ENCODE data around the gene FBXW8.

The FBXW8 gene

DNA sequence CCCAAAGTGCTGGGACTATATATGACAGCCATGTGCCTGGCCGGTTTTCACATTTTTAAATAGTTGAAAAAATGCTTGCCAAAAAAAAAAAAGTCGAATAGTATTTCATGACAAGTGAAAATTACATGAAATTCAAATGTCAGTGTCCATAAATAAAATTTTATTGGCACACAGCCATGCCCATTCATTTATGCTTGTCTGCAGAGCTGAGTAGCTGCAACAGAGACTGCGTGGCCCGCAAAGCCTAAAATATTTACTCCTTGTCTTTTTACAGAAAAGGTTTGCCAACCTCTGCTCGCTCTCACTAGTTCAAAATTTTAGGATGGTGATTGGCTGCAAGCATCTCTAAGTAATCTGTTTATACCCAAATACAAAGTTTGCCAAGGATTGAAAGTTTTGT is 139.3 kb downstream of the FBXW8 start:
- no peak for ATAC-seq
- TF ChIP-seq, protein P1, sequence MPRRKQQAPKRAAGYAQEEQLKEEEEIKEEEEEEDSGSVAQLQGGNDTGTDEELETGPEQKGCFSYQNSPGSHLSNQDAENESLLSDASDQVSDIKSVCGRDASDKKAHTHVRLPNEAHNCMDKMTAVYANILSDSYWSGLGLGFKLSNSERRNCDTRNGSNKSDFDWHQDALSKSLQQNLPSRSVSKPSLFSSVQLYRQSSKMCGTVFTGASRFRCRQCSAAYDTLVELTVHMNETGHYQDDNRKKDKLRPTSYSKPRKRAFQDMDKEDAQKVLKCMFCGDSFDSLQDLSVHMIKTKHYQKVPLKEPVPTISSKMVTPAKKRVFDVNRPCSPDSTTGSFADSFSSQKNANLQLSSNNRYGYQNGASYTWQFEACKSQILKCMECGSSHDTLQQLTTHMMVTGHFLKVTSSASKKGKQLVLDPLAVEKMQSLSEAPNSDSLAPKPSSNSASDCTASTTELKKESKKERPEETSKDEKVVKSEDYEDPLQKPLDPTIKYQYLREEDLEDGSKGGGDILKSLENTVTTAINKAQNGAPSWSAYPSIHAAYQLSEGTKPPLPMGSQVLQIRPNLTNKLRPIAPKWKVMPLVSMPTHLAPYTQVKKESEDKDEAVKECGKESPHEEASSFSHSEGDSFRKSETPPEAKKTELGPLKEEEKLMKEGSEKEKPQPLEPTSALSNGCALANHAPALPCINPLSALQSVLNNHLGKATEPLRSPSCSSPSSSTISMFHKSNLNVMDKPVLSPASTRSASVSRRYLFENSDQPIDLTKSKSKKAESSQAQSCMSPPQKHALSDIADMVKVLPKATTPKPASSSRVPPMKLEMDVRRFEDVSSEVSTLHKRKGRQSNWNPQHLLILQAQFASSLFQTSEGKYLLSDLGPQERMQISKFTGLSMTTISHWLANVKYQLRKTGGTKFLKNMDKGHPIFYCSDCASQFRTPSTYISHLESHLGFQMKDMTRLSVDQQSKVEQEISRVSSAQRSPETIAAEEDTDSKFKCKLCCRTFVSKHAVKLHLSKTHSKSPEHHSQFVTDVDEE (CRISPR knock-in tag; IDR thresholded peaks at IDR 0.05) = no peak
- no peak for TF ChIP-seq BACH2 (CRISPR knock-in tag; IDR thresholded peaks at IDR 0.05; ENCODE audit: borderline replicate concordance)
- no peak for TF ChIP-seq TOX (CRISPR knock-in tag; IDR thresholded peaks at IDR 0.05; ENCODE audit: borderline replicate concordance)
- TF ChIP-seq, protein P2, sequence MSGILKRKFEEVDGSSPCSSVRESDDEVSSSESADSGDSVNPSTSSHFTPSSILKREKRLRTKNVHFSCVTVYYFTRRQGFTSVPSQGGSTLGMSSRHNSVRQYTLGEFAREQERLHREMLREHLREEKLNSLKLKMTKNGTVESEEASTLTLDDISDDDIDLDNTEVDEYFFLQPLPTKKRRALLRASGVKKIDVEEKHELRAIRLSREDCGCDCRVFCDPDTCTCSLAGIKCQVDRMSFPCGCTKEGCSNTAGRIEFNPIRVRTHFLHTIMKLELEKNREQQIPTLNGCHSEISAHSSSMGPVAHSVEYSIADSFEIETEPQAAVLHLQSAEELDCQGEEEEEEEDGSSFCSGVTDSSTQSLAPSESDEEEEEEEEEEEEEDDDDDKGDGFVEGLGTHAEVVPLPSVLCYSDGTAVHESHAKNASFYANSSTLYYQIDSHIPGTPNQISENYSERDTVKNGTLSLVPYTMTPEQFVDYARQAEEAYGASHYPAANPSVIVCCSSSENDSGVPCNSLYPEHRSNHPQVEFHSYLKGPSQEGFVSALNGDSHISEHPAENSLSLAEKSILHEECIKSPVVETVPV (CRISPR knock-in tag; IDR thresholded peaks at IDR 0.05) = no peak
- TF ChIP-seq, protein P3, sequence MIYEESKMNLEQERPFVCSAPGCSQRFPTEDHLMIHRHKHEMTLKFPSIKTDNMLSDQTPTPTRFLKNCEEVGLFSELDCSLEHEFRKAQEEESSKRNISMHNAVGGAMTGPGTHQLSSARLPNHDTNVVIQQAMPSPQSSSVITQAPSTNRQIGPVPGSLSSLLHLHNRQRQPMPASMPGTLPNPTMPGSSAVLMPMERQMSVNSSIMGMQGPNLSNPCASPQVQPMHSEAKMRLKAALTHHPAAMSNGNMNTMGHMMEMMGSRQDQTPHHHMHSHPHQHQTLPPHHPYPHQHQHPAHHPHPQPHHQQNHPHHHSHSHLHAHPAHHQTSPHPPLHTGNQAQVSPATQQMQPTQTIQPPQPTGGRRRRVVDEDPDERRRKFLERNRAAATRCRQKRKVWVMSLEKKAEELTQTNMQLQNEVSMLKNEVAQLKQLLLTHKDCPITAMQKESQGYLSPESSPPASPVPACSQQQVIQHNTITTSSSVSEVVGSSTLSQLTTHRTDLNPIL (CRISPR knock-in tag; IDR thresholded peaks at IDR 0.05; ENCODE audit: low read depth) = no peak
- TF ChIP-seq OSR1 (CRISPR knock-in tag; IDR thresholded peaks at IDR 0.05) = no peak
- TF ChIP-seq ISL1 (CRISPR knock-in tag; IDR thresholded peaks at IDR 0.05) = no peak
- no peak for TF ChIP-seq ZNF70 (CRISPR knock-in tag; IDR thresholded peaks at IDR 0.05)
- TF ChIP-seq RARB (CRISPR knock-in tag; IDR thresholded peaks at IDR 0.05) = no peak

DNA sequence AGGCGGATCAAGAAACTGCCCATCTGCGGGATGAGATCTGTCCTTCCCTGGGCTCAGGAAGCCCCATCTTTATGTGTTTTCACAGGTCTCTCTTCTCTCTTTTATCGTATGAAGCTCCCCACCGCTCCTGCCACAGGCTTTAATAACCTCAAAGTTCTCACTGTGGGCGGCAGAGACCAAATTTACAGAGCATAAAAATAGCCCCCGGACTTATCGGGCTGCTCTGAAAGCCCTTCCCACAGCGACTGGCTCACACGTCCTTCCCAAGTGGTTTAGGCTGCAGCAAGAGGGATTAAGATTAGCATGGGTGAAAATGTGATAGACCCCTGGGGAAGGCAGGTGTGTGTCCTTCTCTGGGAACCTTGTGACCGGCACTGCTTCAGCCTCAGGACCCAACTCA is 140.6 kb downstream of the FBXW8 start:
- no peak for ATAC-seq
- TF ChIP-seq BACH2 (CRISPR knock-in tag; IDR thresholded peaks at IDR 0.05; ENCODE audit: borderline replicate concordance) (no peak), ZFP3 (CRISPR knock-in tag; IDR thresholded peaks at IDR 0.05) (no peak), ZNF8 (CRISPR knock-in tag; IDR thresholded peaks at IDR 0.05) (no peak), ZNF70 (CRISPR knock-in tag; IDR thresholded peaks at IDR 0.05) (no peak), ZFP30 (CRISPR knock-in tag; IDR thresholded peaks at IDR 0.05) (no peak), ISL1 (CRISPR knock-in tag; IDR thresholded peaks at IDR 0.05) (no peak), RARB (CRISPR knock-in tag; IDR thresholded peaks at IDR 0.05) (no peak), ARNTL (CRISPR knock-in tag; IDR thresholded peaks at IDR 0.05; ENCODE audit: borderline replicate concordance, low read depth) (no peak), TOX (CRISPR knock-in tag; IDR thresholded peaks at IDR 0.05; ENCODE audit: borderline replicate concordance) (no peak), TCF4 (CRISPR knock-in tag; IDR thresholded peaks at IDR 0.05; ENCODE audit: borderline replicate concordance) (no peak), GLIS3 (CRISPR knock-in tag; IDR thresholded peaks at IDR 0.05) (no peak)
- TF ChIP-seq, protein P3 (CRISPR knock-in tag; IDR thresholded peaks at IDR 0.05; ENCODE audit: low read depth) = no peak
- TF ChIP-seq, protein P1 (CRISPR knock-in tag; IDR thresholded peaks at IDR 0.05) = no peak

DNA sequence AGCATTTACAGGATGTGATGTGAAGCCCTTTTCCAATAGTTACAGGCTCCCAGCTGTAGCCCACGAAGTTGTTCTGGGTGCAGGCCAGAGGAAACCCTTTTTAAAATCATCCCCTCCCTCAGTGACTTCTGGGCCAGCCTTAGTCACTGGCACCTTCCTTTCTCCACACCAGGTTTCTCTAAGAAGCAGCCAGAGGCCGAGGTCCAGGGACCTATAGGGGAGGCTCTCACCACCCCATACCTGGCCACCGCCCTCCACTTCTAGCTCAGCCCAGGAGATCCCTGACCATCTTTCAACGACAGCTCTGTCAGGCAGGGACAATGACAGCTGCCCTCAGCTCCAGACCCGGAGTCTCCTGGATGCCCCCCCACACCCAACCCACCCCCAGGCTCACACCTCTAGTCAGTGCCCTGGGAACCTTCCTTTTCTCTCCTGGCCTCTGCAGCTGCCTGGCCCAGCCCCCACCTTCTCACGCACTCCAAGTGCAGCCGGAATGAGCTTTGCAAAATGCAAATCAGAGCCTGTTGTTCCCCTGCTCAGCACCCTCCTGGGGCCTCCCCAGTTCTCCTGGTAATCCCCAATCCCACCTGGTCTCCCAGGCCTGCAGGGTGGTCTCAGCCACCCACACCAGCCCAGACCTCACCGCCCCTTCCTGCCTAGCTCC is 141.8 kb downstream of the FBXW8 start:
- no peak for ATAC-seq
- TF ChIP-seq SNAI2 (CRISPR knock-in tag; IDR thresholded peaks at IDR 0.05) = no peak
- TF ChIP-seq TCF4 (CRISPR knock-in tag; IDR thresholded peaks at IDR 0.05; ENCODE audit: borderline replicate concordance) = no peak
- no peak for TF ChIP-seq ZNF70 (CRISPR knock-in tag; IDR thresholded peaks at IDR 0.05)

DNA sequence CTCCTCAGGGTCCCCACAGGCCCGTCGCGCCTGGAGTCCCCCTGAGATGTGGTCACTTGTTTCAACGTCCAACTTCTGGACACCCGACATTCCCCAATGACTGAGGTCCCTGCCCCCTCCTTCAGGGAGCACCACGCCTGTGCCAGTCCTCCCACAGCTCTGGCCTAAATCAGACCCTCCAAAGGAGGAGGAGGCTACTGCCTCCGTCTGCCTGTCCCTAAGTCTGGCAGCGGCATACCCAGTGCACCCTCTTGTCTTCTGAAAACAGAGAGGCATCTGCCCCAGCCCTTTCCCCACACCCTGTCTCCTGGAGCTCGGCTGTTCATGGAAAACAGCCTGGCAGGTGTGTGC is 142.3 kb downstream of the FBXW8 start:
- ATAC-seq = no peak
- TF ChIP-seq, protein P2 (CRISPR knock-in tag; IDR thresholded peaks at IDR 0.05) = no peak
- TF ChIP-seq CSDC2 (CRISPR knock-in tag; IDR thresholded peaks at IDR 0.05) (no peak), BACH2 (CRISPR knock-in tag; IDR thresholded peaks at IDR 0.05; ENCODE audit: borderline replicate concordance) (no peak), ZNF8 (CRISPR knock-in tag; IDR thresholded peaks at IDR 0.05) (no peak), ZNF70 (CRISPR knock-in tag; IDR thresholded peaks at IDR 0.05) (no peak), RARB (CRISPR knock-in tag; IDR thresholded peaks at IDR 0.05) (no peak), ZC3H10 (CRISPR knock-in tag; IDR thresholded peaks at IDR 0.05) (no peak), ARNTL (CRISPR knock-in tag; IDR thresholded peaks at IDR 0.05; ENCODE audit: borderline replicate concordance, low read depth) (no peak), ESRRG (CRISPR knock-in tag; IDR thresholded peaks at IDR 0.05) (no peak), ZFP3 (CRISPR knock-in tag; IDR thresholded peaks at IDR 0.05) (no peak), ZFP30 (CRISPR knock-in tag; IDR thresholded peaks at IDR 0.05) (no peak)
- TF ChIP-seq, protein P4, sequence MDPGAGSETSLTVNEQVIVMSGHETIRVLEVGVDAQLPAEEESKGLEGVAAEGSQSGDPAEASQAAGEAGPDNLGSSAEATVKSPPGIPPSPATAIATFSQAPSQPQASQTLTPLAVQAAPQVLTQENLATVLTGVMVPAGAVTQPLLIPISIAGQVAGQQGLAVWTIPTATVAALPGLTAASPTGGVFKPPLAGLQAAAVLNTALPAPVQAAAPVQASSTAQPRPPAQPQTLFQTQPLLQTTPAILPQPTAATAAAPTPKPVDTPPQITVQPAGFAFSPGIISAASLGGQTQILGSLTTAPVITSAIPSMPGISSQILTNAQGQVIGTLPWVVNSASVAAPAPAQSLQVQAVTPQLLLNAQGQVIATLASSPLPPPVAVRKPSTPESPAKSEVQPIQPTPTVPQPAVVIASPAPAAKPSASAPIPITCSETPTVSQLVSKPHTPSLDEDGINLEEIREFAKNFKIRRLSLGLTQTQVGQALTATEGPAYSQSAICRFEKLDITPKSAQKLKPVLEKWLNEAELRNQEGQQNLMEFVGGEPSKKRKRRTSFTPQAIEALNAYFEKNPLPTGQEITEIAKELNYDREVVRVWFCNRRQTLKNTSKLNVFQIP (CRISPR knock-in tag; IDR thresholded peaks at IDR 0.05; ENCODE audit: borderline replicate concordance, low read depth) = no peak
